Stimulated activated naive CD8-positive, alpha-beta T cell treated with anti-CD3 and anti-CD28 coated beads, Interleukin-15, Interleukin-2, amounts not matched to agents 100 U/mL and 50 U/mL, for 24 hours (primary cell): ENCODE data around the gene MKKS.

Experiments used
- ATAC-seq: fragments of 150-1000 bp; cut with Tn5 transposase; one replicate; pipeline ENCODE4 v1.10.0; 2021
- DNase-seq: peaks from one replicate; pipeline ENCODE4 v3.0.0; 2021

The MKKS gene

DNA sequence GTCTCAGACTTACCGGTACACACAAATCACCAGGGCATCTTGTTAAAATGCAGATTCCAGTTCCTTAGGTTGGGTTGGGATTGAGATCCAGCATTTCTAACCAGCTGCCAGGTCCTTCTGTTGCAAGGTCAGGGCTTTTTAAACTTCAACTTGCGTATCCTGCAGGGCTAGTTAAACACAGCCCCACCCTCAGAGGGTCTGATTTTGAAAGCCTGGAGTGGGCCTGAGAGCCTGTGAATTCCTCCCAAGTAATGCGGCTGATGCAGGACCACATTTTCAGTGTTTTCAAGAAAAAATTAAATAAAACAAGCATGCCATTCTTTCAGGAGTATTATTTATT lies 65.3 kb downstream of the MKKS start:
- DNase-seq: no peak
- ATAC-seq: no peak

DNA sequence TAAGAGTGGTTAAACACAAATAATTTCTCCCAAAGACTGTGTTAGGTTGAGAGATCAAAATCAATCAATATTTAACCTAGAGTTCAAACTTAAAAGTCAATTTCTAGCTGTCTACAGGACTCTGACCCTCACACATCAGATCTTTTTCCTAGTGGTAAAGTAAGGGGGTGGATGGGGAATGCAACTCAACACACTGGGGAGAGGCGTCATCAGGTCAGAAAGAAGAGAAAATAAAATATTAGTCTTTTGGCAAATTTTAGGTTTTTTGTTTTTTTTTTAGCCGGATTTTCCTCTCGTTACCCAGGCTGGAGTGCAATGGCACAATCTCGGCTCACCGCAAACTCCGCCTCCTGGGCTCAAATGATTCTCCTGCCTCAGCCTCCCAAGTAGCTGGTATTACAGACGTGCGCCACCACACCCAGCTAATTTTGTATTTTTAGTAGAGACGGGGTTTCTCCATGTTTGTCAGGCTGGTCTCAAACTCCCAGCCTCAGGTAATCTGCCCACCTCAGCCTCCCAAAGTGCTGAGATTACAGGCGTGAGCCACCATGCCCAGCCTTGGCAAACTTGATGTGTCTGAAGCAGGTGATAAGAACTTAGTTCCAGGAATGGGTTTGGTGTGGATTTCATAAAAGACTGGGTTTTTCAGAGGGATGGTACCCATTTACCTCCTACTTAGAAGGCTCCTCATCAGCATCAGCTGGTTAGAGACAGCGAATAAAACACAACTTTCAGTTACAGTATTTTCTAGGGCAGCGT lies 65.9 kb downstream of the MKKS start:
- ATAC-seq: no peak
- DNase-seq: no peak

DNA sequence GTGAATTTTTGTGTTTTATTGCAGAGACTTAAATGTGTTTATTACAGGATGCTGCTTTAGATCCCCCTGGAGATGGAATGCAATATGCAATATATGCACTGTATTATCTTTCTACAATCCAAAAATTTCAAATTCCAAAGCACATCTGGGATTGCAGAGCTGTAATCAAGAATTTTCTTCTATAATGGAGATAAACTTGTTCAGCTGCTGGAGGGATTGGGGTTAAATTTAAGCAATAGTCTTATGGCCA lies 66.4 kb downstream of the MKKS start:
- ATAC-seq (no peak), DNase-seq (no peak)

DNA sequence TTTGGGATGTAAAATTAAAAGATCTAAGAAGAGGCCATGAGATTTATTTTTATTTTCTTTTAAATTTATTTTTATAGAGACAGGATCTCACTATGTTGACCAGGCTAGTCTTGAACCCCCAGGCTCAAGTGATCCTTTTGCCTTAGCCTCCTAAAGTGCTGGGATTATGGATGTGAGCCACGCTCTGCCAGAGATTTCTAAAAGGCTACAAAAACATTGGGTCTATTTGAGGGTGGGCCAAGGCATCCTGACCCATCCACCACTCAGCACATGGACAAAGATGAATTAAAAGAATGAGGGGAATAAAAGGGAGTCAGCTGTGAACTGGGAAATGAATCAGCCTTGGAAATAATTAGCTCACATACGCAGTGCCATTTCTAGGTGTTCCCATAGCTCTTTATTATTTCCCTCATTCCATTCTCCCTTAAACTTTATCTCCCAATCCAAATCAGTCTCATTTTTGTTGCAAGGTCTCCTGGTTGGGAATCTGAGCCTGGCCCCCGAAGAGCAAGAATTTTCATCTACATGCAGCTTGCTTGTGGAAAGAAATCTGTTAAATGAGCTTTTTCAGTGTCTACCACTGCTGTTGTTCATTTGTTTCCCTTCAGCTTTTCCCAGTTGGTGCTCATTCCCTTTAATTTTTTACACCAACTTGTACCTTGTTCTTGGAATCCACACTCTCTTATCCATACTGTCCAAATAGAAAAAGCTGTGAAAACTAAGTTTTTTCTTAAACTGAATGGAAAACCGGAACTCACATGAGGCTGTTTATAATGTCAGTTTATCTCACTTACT lies 66.9 kb downstream of the MKKS start:
- no peak for DNase-seq
- no peak for ATAC-seq

DNA sequence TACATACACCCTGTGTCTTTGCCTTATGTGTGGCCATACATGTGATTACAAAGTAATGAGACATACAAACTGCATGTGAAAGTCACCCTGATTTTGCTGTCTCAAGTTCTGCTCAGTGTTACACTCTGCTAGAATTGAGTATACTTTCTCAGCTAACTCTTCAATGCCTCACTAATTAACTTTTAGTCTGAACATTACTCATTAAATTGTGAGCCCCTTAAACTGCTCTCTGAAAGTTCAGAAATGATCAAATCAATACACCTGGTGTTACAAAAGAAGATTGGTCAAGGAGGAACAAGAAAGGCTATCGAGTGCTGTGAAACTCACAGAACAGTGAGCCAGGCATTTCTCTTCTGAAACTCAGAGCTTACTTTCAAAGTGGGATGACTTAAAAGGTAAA lies 71.3 kb downstream of the MKKS start:
- DNase-seq (no peak), ATAC-seq (no peak)

DNA sequence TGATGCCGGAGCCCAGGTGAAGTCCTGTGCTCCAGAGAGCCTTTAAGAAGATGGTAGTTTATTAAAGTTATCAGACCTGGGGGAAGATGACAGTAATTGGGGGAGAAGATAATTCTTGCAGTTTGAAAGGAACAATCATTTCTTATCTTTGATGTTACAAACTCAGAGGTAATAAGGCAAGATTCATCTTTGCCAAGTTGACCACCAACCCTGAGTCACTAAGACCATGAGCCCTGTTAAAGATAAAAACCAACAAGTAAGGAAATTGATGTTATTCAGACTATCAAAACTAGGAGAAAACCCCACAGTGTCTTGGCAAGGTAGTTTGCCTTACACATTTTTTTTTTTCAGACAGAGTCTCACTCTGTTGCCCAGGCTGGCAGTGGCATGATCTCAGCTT lies 73.1 kb downstream of the MKKS start:
- ATAC-seq (no peak), DNase-seq (no peak)

DNA sequence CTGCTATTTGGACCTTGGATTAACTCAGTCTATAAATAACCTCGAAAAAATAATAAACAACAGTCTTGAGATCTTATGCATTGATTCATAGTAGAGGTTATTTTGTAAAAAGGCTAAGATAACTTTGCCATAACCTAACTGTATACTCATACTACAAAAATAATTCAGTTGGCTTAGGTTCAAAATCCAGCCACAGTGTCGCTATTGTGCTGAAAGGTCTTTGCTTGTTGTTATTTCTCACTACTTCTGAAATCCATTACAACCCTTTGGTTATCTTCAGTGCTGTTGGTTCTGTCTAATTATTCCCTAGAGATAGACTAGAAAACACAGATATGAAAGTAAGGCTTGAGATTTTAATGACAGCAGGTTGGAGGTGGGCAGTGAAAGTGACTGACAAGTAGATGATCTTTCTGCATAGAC lies 74.4 kb downstream of the MKKS start:
- ATAC-seq: no peak
- DNase-seq: no peak

DNA sequence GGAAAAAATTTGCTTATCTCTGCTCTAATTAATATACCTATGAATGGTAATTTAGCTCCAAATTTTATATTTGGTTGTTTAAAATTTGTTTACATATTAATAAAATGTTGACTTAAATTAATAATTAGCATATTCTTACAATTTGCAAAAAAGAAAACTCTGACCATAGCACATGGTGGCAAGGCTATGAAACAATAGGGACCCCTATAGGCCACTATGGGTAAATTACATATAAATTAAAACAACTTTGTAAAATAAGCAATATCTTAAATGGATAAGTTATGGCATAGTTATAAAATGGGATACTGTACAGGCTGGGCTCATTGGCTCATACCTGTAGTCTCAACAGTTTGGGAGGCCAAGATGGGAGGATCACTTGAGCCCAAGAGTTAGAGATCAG lies 76.0 kb downstream of the MKKS start:
- no peak for DNase-seq
- ATAC-seq: no peak

DNA sequence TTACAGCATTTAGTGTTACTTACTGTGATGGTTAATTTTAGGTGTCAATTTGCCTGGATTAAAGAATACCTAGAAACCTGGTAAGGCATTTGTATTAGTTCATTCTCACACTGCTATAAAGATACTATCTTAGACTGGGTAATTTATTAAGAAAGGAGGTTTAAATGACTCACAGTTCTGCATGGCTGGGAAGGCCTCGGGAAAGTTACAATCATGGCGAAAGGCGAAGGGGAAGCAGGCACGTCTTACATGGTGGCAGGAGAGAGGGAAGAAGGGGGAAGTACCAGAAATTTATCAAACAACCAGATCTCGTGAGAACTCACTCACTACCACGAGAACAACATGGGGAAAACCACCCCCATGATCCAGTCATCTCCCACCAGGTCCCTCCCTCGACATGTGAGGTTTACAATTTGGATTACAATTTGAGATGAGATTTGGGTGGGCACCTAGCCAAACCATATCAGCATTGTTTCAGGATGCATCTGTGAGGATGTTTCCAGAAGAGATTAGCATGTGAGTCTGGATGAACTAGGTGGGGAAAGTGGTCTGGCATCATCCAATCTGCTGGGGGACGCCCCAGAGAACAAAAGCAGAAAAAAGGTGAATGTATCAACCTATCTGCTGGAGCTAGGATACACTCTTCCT lies 76.8 kb downstream of the MKKS start:
- no peak for ATAC-seq
- DNase-seq: no peak

DNA sequence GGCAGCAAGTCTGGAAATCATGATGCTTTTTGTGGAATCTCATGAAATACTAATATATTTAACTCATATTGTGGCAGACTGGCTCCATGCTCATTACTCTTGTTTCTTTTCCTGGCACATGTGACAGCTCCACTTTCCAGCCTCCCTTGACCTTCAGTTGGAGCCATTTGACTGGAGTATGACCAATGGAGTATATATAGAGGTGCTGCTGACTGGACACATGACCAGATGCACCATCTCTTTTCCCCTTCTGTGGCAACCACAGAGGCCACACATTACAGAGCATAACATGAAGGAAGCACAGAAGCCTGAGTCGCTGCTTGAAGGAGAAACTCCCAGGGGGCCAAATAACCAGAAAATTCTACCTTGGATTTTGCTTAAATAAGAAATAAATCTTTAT lies 77.4 kb downstream of the MKKS start:
- ATAC-seq: no peak

DNA sequence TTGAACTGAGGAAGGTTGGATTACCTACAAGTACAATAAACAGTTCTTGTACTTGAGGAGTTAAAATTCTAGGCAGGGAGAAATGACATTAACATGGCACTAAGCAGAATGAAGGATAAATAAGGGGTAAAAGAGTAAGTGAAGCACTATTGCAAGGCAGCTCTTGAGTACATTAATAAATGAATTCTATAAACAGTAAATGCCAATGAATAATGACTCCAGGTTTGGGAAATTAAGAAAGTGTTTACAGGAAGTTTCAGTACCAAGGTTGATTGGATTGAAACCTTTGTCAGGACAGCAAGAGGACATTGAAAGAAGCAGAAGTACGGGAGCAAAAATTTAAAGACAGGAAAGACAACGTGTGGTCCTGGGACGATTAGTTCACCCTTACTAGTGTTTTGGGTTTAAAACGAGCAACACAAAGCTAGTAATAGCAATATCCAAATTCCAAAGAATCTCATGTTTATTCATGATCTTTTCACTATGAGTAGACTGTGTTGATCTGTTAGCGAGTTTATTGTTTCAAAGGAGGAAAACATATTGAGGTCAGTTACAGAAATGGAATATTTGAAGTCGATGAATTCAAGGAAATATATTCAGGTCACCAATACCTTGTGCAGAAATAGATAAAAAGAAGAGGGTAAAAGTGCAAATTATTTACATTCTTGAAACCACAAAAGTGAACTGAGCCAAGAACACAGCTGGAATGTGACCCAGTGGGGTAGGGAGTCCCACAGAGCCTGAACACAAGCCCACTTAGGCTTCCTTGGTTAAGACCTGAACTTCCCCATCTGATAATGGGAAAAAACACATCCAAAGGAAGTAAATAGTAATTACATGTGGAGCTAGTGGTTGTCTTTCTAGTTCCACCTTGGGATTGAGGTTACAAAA lies 80.8 kb downstream of the MKKS start:
- DNase-seq: no peak
- ATAC-seq: no peak

More for the DNA sequence above, 77.4 kb downstream of the MKKS start:
- no peak for DNase-seq
